WTC11 (cell line): Measurements from ENCODE around the gene ATP2B3. TPM values are rescaled to one million over a fixed set of nuclear protein-coding genes. Genes with fewer than 3 reads are reported as not detected.

ENCODE experiments used
- ATAC-seq: fragments of 200-7000 bp; cut with Tn5 transposase; 2 replicates; pipeline ENCODE4 v1.10.0; 2021; ENCODE audit warnings: mild to moderate bottlenecking, moderate library complexity
- CTCF ChIA-PET: fragments of 300-600 bp; sonication (Branson Sonifier 250); formaldehyde crosslinking; loops from one replicate; lab custom pipeline; 2021; ENCODE audit warnings: antibody characterized with exemption; lab: Charles Lee
- POLR2A ChIA-PET: fragments of 350-600 bp; sonication (Branson Sonifier 250); formaldehyde crosslinking; loops from one replicate; lab custom pipeline; 2021; ENCODE audit warnings: antibody characterized with exemption; lab: Charles Lee
- DNase-seq: peaks from one replicate; pipeline ENCODE4 v3.0.0; 2021; ENCODE audit warnings: low spot score
- H3K27ac Mint-ChIP-seq: 2 replicates; pipeline ENCODE4 v1.8.0; 2021; ENCODE audit warnings: mixed read lengths
- H3K27me3 Mint-ChIP-seq: 2 replicates; pipeline ENCODE4 v1.8.0; 2021; ENCODE audit warnings: low read depth, mild to moderate bottlenecking, moderate library complexity, mixed read lengths
- H3K36me3 Mint-ChIP-seq: 2 replicates; pipeline ENCODE4 v1.8.0; 2021; ENCODE audit warnings: mixed read lengths
- H3K4me1 Mint-ChIP-seq: 2 replicates; pipeline ENCODE4 v1.8.0; 2022; ENCODE audit warnings: mixed read lengths
- H3K4me3 Mint-ChIP-seq: 2 replicates; pipeline ENCODE4 v1.8.0; 2021; ENCODE audit warnings: mild to moderate bottlenecking, moderate library complexity, mixed read lengths
- H3K9me3 Mint-ChIP-seq: 2 replicates; pipeline ENCODE4 v1.8.0; 2021; ENCODE audit warnings: mixed read lengths
- ATF1 ChIP-seq: sonication (generic); formaldehyde crosslinking; IDR thresholded peaks from 2 replicates; pipeline ENCODE4 v1.8.1; 2023; ENCODE audit warnings: mild to moderate bottlenecking, moderate library complexity, missing genetic modification reagents
- CBFB ChIP-seq: sonication (generic); formaldehyde crosslinking; IDR thresholded peaks from 2 replicates; pipeline ENCODE4 v1.8.1; 2022; ENCODE audit warnings: mild to moderate bottlenecking, low read depth, missing genetic modification reagents
- ESRRA ChIP-seq: sonication (generic); formaldehyde crosslinking; IDR thresholded peaks from 2 replicates; pipeline ENCODE4 v1.8.1; 2022; ENCODE audit warnings: mild to moderate bottlenecking, missing genetic modification reagents, borderline replicate concordance
- JAZF1 ChIP-seq: fragments of 250-450 bp; sonication (Bioruptor Pico); IDR thresholded peaks from 2 replicates; pipeline ENCODE4 v1.9.0; 2021; ENCODE audit warnings: moderate library complexity, mild to moderate bottlenecking, inconsistent platforms
- KAT7 ChIP-seq: sonication (generic); formaldehyde crosslinking; IDR thresholded peaks from 2 replicates; pipeline ENCODE4 v1.8.1; 2023; ENCODE audit warnings: missing genetic modification reagents, mild to moderate bottlenecking, borderline replicate concordance
- NFATC4 ChIP-seq: fragments of 250-450 bp; sonication (Bioruptor Pico); IDR thresholded peaks from 2 replicates; pipeline ENCODE4 v1.9.0; 2021; ENCODE audit warnings: mild to moderate bottlenecking
- NFYB ChIP-seq: sonication (generic); formaldehyde crosslinking; conservative IDR thresholded peaks from 2 replicates; pipeline ENCODE4 v1.8.0; 2022; ENCODE audit warnings: low read depth, missing genetic modification reagents
- NR1H2 ChIP-seq: sonication (generic); formaldehyde crosslinking; IDR thresholded peaks from 2 replicates; pipeline ENCODE4 v1.9.0; 2021; ENCODE audit warnings: mild to moderate bottlenecking, moderate library complexity, missing genetic modification reagents
- SMAD4 ChIP-seq: sonication (generic); formaldehyde crosslinking; IDR thresholded peaks from 2 replicates; pipeline ENCODE4 v1.8.0; 2022; ENCODE audit warnings: mild to moderate bottlenecking, missing genetic modification reagents
- TEAD1 ChIP-seq: sonication (generic); formaldehyde crosslinking; IDR thresholded peaks from 2 replicates; pipeline ENCODE4 v1.8.0; 2022; ENCODE audit warnings: mild to moderate bottlenecking, missing genetic modification reagents
- ZNF317 ChIP-seq: sonication (generic); formaldehyde crosslinking; IDR thresholded peaks from 2 replicates; pipeline ENCODE4 v1.8.1; 2023; ENCODE audit warnings: low read depth, mild to moderate bottlenecking, moderate library complexity, missing genetic modification reagents, borderline replicate concordance
- ZNF671 ChIP-seq: fragments of 250-450 bp; sonication (Bioruptor Pico); IDR thresholded peaks from 2 replicates; pipeline ENCODE4 v1.8.0; 2021; ENCODE audit warnings: mild to moderate bottlenecking
- total RNA-seq: library from RNA; stranded (reverse); gene quantifications from 3 replicates; pipeline ENCODE4 v1.2.3, GENCODE V29; 2021
- TF ChIP-seq, protein P1 (sequence below): sonication (generic); formaldehyde crosslinking; conservative IDR thresholded peaks from 2 replicates; pipeline ENCODE4 v1.8.1; 2023; ENCODE audit warnings: mild to moderate bottlenecking, low read depth, missing genetic modification reagents, moderate library complexity
- TF ChIP-seq, protein P2 (sequence below): fragments of 250-450 bp; sonication (Bioruptor Pico); IDR thresholded peaks from 2 replicates; pipeline ENCODE4 v1.9.0; 2021; ENCODE audit warnings: mild to moderate bottlenecking
- TF ChIP-seq, protein P3 (sequence below): sonication (generic); formaldehyde crosslinking; IDR thresholded peaks from 2 replicates; pipeline ENCODE4 v1.8.1; 2022; ENCODE audit warnings: low read depth, mild to moderate bottlenecking, moderate library complexity, missing genetic modification reagents, borderline replicate concordance
- TF ChIP-seq, protein P4 (sequence below): sonication (generic); formaldehyde crosslinking; IDR thresholded peaks from 2 replicates; pipeline ENCODE4 v1.8.0; 2023; ENCODE audit warnings: missing genetic modification reagents
- TF ChIP-seq, protein P5 (sequence below): fragments of 250-450 bp; sonication (Bioruptor Pico); IDR thresholded peaks from 2 replicates; pipeline ENCODE4 v1.9.0; 2021; ENCODE audit warnings: mild to moderate bottlenecking, borderline replicate concordance
- TF ChIP-seq, protein P6 (sequence below): sonication (generic); formaldehyde crosslinking; IDR thresholded peaks from 2 replicates; pipeline ENCODE4 v1.8.0; 2022; ENCODE audit warnings: mild to moderate bottlenecking, missing genetic modification reagents
- TF ChIP-seq, protein P7 (sequence below): sonication (generic); formaldehyde crosslinking; IDR thresholded peaks from 2 replicates; pipeline ENCODE4 v1.8.0; 2022; ENCODE audit warnings: mild to moderate bottlenecking, missing genetic modification reagents
- TF ChIP-seq, protein P8 (sequence below): fragments of 200-600 bp; IDR thresholded peaks from 2 replicates; pipeline ENCODE4 v1.8.0; 2022; ENCODE audit warnings: antibody characterized with exemption
- TF ChIP-seq, protein P9 (sequence below): sonication (generic); formaldehyde crosslinking; IDR thresholded peaks from 2 replicates; pipeline ENCODE4 v1.8.1; 2023; ENCODE audit warnings: mild to moderate bottlenecking, missing genetic modification reagents, moderate library complexity

ATP2B3 gene
- total RNA-seq, 1 experiment from 2014 or later, result 0.28 TPM

DNA sequence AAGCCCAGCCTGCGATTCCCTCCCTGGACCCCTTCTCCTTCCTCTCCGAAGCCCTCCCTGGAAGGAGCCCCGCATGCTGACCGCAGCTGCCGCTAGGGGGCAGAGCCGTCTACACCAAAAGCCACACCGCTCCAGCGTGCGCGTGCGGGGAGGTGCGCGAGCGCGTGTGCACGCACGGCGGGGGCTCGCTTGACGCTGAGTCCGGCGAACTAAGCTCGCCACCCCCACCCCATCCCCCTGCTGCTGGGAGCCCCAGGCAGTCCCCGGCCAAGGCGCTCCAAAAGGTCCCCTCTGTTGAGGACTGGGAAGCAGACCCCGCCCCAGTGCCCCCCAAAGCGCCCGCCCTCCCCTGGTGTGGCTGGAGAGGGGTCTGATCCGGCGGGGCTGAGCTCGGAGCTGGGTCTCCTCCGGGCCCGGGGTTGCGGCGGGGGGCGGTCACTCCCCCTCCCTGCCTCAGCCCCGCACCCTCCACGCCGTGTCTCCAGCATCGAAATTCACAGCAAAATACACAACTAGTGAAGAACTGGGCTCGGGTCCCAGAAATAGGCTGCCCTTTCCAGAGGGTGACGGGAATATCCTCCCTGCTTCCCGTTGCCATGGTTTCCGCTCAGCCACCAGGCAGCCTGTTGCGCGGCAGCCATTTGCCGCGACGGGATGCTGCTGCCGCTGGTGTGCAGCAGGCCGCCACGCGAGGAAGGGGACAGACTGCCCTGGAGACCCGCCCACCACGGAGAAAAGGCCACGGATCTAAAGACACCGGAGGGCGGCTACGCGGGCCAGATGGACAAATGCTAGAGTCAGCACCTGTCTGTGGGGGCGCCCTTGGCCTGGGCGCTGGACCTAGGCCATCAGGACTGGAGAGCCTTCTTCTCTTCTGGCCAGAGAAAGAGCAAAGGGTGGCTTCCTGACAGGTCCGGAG lies 92.7 kb downstream of the ATP2B3 start (continued):
- TF ChIP-seq NFATC4 (CRISPR knock-in tag) (no peak), ESRRA (CRISPR knock-in tag) (no peak; the same call in 1 of the 2 replicates), ZNF317 (no peak)
- TF ChIP-seq, protein P1, sequence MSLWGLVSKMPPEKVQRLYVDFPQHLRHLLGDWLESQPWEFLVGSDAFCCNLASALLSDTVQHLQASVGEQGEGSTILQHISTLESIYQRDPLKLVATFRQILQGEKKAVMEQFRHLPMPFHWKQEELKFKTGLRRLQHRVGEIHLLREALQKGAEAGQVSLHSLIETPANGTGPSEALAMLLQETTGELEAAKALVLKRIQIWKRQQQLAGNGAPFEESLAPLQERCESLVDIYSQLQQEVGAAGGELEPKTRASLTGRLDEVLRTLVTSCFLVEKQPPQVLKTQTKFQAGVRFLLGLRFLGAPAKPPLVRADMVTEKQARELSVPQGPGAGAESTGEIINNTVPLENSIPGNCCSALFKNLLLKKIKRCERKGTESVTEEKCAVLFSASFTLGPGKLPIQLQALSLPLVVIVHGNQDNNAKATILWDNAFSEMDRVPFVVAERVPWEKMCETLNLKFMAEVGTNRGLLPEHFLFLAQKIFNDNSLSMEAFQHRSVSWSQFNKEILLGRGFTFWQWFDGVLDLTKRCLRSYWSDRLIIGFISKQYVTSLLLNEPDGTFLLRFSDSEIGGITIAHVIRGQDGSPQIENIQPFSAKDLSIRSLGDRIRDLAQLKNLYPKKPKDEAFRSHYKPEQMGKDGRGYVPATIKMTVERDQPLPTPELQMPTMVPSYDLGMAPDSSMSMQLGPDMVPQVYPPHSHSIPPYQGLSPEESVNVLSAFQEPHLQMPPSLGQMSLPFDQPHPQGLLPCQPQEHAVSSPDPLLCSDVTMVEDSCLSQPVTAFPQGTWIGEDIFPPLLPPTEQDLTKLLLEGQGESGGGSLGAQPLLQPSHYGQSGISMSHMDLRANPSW (CRISPR knock-in tag), result no peak

DNA sequence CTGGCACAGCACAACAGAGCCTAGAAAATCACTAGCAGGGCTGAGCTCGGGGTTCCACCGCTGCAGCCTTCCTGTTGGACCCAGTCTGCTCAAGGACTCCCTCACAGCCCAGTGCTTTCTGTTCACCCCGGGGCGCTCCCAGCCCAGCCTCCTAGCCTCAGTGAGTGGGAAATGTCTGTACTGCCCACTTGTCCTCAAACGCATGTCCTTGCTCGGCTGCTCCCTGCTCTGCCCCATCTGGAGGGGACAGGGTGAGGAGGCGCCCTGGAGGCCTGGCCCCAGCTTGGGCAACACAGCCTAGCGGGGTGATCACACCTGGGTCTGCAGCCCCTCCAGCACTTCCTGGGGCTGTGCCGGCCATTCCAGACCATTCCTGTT lies 93.4 kb downstream of the ATP2B3 start:
- peak; percentile 17; the same call in 1 of the 2 replicates for ATAC-seq
- ChIA-PET CTCF (interaction anchor here (1.0 to 2.6 kb wide), 11 partner anchors 11 to 150 kb away, joined by 3 to 58 read pairs (median 12); partner anchors contain the start of gene DUSP9), POLR2A (no interaction called here)
- Mint-ChIP-seq H3K4me3 (peak overlapping the region; percentile 64; the same call in 1 of the 2 replicates), H3K9me3 (no peaks in the 10 kb centered on the region), H3K27ac (no peak overlapping the region), H3K36me3 (no peaks in the 10 kb centered on the region), H3K4me1 (no peaks in the 10 kb centered on the region), H3K27me3 (peaks cover 55% of the 10 kb centered on the region)
- DNase-seq, result no peak
- TF ChIP-seq, protein P2, sequence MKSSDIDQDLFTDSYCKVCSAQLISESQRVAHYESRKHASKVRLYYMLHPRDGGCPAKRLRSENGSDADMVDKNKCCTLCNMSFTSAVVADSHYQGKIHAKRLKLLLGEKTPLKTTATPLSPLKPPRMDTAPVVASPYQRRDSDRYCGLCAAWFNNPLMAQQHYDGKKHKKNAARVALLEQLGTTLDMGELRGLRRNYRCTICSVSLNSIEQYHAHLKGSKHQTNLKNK (CRISPR knock-in tag), result no peak
- TF ChIP-seq, protein P3, sequence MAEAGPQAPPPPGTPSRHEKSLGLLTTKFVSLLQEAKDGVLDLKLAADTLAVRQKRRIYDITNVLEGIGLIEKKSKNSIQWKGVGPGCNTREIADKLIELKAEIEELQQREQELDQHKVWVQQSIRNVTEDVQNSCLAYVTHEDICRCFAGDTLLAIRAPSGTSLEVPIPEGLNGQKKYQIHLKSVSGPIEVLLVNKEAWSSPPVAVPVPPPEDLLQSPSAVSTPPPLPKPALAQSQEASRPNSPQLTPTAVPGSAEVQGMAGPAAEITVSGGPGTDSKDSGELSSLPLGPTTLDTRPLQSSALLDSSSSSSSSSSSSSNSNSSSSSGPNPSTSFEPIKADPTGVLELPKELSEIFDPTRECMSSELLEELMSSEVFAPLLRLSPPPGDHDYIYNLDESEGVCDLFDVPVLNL (CRISPR knock-in tag), result no peak
- no peak for TF ChIP-seq KAT7 (CRISPR knock-in tag)
- TF ChIP-seq, protein P4, sequence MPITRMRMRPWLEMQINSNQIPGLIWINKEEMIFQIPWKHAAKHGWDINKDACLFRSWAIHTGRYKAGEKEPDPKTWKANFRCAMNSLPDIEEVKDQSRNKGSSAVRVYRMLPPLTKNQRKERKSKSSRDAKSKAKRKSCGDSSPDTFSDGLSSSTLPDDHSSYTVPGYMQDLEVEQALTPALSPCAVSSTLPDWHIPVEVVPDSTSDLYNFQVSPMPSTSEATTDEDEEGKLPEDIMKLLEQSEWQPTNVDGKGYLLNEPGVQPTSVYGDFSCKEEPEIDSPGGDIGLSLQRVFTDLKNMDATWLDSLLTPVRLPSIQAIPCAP (CRISPR knock-in tag), result no peak
- no peak for TF ChIP-seq TEAD1 (CRISPR knock-in tag)
- no peak for TF ChIP-seq JAZF1
- TF ChIP-seq ZNF671, result no peak
- TF ChIP-seq, protein P5, sequence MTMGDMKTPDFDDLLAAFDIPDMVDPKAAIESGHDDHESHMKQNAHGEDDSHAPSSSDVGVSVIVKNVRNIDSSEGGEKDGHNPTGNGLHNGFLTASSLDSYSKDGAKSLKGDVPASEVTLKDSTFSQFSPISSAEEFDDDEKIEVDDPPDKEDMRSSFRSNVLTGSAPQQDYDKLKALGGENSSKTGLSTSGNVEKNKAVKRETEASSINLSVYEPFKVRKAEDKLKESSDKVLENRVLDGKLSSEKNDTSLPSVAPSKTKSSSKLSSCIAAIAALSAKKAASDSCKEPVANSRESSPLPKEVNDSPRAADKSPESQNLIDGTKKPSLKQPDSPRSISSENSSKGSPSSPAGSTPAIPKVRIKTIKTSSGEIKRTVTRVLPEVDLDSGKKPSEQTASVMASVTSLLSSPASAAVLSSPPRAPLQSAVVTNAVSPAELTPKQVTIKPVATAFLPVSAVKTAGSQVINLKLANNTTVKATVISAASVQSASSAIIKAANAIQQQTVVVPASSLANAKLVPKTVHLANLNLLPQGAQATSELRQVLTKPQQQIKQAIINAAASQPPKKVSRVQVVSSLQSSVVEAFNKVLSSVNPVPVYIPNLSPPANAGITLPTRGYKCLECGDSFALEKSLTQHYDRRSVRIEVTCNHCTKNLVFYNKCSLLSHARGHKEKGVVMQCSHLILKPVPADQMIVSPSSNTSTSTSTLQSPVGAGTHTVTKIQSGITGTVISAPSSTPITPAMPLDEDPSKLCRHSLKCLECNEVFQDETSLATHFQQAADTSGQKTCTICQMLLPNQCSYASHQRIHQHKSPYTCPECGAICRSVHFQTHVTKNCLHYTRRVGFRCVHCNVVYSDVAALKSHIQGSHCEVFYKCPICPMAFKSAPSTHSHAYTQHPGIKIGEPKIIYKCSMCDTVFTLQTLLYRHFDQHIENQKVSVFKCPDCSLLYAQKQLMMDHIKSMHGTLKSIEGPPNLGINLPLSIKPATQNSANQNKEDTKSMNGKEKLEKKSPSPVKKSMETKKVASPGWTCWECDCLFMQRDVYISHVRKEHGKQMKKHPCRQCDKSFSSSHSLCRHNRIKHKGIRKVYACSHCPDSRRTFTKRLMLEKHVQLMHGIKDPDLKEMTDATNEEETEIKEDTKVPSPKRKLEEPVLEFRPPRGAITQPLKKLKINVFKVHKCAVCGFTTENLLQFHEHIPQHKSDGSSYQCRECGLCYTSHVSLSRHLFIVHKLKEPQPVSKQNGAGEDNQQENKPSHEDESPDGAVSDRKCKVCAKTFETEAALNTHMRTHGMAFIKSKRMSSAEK, result no peak
- no peak for TF ChIP-seq ATF1 (CRISPR knock-in tag)
- no peak for TF ChIP-seq CBFB
- TF ChIP-seq, protein P6, sequence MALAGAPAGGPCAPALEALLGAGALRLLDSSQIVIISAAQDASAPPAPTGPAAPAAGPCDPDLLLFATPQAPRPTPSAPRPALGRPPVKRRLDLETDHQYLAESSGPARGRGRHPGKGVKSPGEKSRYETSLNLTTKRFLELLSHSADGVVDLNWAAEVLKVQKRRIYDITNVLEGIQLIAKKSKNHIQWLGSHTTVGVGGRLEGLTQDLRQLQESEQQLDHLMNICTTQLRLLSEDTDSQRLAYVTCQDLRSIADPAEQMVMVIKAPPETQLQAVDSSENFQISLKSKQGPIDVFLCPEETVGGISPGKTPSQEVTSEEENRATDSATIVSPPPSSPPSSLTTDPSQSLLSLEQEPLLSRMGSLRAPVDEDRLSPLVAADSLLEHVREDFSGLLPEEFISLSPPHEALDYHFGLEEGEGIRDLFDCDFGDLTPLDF (CRISPR knock-in tag), result no peak
- TF ChIP-seq, protein P7, sequence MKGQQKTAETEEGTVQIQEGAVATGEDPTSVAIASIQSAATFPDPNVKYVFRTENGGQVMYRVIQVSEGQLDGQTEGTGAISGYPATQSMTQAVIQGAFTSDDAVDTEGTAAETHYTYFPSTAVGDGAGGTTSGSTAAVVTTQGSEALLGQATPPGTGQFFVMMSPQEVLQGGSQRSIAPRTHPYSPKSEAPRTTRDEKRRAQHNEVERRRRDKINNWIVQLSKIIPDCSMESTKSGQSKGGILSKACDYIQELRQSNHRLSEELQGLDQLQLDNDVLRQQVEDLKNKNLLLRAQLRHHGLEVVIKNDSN (CRISPR knock-in tag), result no peak
- no peak for TF ChIP-seq NR1H2 (CRISPR knock-in tag)
- TF ChIP-seq, protein P8, sequence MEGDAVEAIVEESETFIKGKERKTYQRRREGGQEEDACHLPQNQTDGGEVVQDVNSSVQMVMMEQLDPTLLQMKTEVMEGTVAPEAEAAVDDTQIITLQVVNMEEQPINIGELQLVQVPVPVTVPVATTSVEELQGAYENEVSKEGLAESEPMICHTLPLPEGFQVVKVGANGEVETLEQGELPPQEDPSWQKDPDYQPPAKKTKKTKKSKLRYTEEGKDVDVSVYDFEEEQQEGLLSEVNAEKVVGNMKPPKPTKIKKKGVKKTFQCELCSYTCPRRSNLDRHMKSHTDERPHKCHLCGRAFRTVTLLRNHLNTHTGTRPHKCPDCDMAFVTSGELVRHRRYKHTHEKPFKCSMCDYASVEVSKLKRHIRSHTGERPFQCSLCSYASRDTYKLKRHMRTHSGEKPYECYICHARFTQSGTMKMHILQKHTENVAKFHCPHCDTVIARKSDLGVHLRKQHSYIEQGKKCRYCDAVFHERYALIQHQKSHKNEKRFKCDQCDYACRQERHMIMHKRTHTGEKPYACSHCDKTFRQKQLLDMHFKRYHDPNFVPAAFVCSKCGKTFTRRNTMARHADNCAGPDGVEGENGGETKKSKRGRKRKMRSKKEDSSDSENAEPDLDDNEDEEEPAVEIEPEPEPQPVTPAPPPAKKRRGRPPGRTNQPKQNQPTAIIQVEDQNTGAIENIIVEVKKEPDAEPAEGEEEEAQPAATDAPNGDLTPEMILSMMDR, result no peak
- TF ChIP-seq NFYB, result no peak
- TF ChIP-seq SMAD4 (CRISPR knock-in tag), result no peak
- TF ChIP-seq, protein P9, sequence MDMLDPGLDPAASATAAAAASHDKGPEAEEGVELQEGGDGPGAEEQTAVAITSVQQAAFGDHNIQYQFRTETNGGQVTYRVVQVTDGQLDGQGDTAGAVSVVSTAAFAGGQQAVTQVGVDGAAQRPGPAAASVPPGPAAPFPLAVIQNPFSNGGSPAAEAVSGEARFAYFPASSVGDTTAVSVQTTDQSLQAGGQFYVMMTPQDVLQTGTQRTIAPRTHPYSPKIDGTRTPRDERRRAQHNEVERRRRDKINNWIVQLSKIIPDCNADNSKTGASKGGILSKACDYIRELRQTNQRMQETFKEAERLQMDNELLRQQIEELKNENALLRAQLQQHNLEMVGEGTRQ (CRISPR knock-in tag), result no peak
